ENCODE results near the gene SHC1.

Gene SHC1

GRCh38 chr1:154934358-154934948 lies 36.1 kb downstream of the SHC1 start:
- DNase-seq, result no peak

GRCh38 chr1:154931940-154932487 lies 38.5 kb downstream of the SHC1 start:
- no peak for DNase-seq

DNA sequence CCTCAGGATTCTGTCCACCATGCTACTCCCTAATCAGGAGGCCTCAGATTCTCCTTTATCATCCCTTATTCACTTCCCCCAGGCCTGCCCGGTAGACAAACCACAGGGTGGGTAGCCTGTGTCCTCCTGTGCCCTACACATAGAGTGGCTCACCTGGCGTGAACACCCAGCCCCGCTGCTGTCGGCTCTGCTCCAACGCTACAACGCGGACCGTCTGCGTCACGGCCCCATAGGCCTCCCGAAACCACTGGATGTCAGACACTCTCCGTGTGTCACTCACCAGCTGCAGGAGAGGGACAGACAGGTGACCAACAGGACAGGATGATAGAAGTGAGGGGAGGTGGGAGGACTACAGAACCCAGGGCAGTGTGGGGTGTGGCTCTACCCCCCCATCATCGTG lies 44.3 kb downstream of the SHC1 start:
- DNase-seq, result no peak

GRCh38 chr1:154925335-154926170 lies 45.0 kb downstream of the SHC1 start:
- no peak for DNase-seq

- no peak for DNase-seq
Observed at GRCh38 chr1:154923695-154924094, 46.9 kb downstream of the SHC1 start.

- DNase-seq, result no peak
Observed at GRCh38 chr1:154913273-154913672, 57.3 kb downstream of the SHC1 start.

GRCh38 chr1:154912755-154913154 lies 57.8 kb downstream of the SHC1 start:
- no peak for DNase-seq
